PC-9 (cell line): ENCODE data around the gene RASAL3. TPM values are rescaled to one million over a fixed set of nuclear protein-coding genes. Genes with fewer than 3 reads are reported as not detected.

Experiments
- BruUV-seq: library from RNA; stranded (reverse); fragments of 400-500 nt; replicated peaks from 2 replicates; lab custom pipeline; 2021; lab: Mats Ljungman, UMichigan
- CTCF ChIA-PET: fragments of 300-600 bp; sonication (Branson Sonifier 250); formaldehyde crosslinking; loops from one replicate; lab custom pipeline; 2022; ENCODE audit warnings: antibody characterized with exemption; lab: Charles Lee
- POLR2A ChIA-PET: fragments of 300-600 bp; sonication (Branson Sonifier 250); formaldehyde crosslinking; loops from one replicate; lab custom pipeline; 2022; ENCODE audit warnings: antibody characterized with exemption; ENCODE audit not compliant: unreplicated experiment; lab: Charles Lee
- DNase-seq, 2 experiments: peaks; one replicate each; pipeline versions ENCODE4 v3.0.0 to v3.0.0-alpha.2; 2015 to 2022; ENCODE audit warnings: mixed read lengths in 1 of 2
- H2AFZ ChIP-seq: fragments of 200-600 bp; sonication (generic); 2 replicates; pipeline ENCODE4 v1.8.1; 2017; ENCODE audit warnings: antibody characterized with exemption
- H3F3A ChIP-seq: fragments of 200-600 bp; sonication (generic); 2 replicates; pipeline ENCODE4 v1.8.1; 2017; ENCODE audit warnings: antibody characterized with exemption, mild to moderate bottlenecking, low read depth; ENCODE audit not compliant: insufficient read depth
- H3K27ac ChIP-seq: fragments of 200-600 bp; sonication (generic); 2 replicates; pipeline ENCODE4 v1.6.1; 2016; ENCODE audit warnings: mixed run types
- H3K27me3 ChIP-seq: fragments of 200-600 bp; sonication (generic); 2 replicates; pipeline ENCODE4 v1.6.1; 2016; ENCODE audit warnings: low read depth, mixed run types; ENCODE audit not compliant: insufficient read depth
- H3K36me3 ChIP-seq: fragments of 200-600 bp; sonication (generic); 2 replicates; pipeline ENCODE4 v1.6.1; 2016; ENCODE audit warnings: low read depth, mixed run types
- H3K4me1 ChIP-seq: fragments of 200-600 bp; sonication (generic); replicated peaks from 2 replicates; pipeline ENCODE4 v1.6.1; 2016; ENCODE audit warnings: mixed run types; ENCODE audit not compliant: insufficient read depth
- H3K4me2 ChIP-seq: fragments of 200-600 bp; sonication (generic); 2 replicates; pipeline ENCODE4 v1.6.1; 2017; ENCODE audit warnings: mixed run types
- H3K4me3 ChIP-seq: fragments of 200-600 bp; sonication (generic); 2 replicates; pipeline ENCODE4 v1.6.1; 2016; ENCODE audit warnings: mixed run types
- H3K79me2 ChIP-seq: fragments of 200-600 bp; sonication (generic); 2 replicates; pipeline ENCODE4 v1.6.1; 2017; ENCODE audit warnings: low read depth, mixed run types
- H3K9me2 ChIP-seq: fragments of 200-600 bp; sonication (generic); 2 replicates; pipeline ENCODE4 v1.8.1; 2017; ENCODE audit warnings: mild to moderate bottlenecking; ENCODE audit not compliant: insufficient read depth
- H3K9me3 ChIP-seq: fragments of 200-600 bp; sonication (generic); 2 replicates; pipeline ENCODE4 v1.8.1; 2016; ENCODE audit warnings: low read depth; ENCODE audit not compliant: insufficient read depth
- H4K20me1 ChIP-seq: fragments of 200-600 bp; sonication (generic); 2 replicates; pipeline ENCODE4 v1.8.1; 2017; ENCODE audit not compliant: insufficient read depth
- EZH2 ChIP-seq: fragments of 200-600 bp; sonication (generic); IDR thresholded peaks from 2 replicates; pipeline ENCODE4 v1.8.0; 2017; ENCODE audit warnings: antibody characterized with exemption, low read depth
- intact Hi-C: fragments of 100-400 bp; cut with micrococcal nuclease; formaldehyde crosslinking; loops from one replicate; pipeline ENCODE4 v1.10.0; 2022; ENCODE audit not compliant: unreplicated experiment
- microRNA-seq: library from miRNA; unstranded; fragments of <30 nt; microRNA quantifications from one replicate; pipeline ENCODE4 v1.2.0, GENCODE V29; 2021; ENCODE audit warnings: borderline number of aligned reads, borderline replicate concordance
- total RNA-seq: library from RNA; stranded (reverse); gene quantifications from 2 replicates; pipeline ENCODE4 v1.2.3, GENCODE V29; 2021
- TF ChIP-seq, protein P1 (sequence below): fragments of 200-600 bp; sonication (generic); conservative IDR thresholded peaks from 2 replicates; pipeline ENCODE4 v1.6.1; 2017; ENCODE audit warnings: mixed run types, antibody characterized with exemption, mild to moderate bottlenecking, moderate library complexity

RASAL3 gene
- total RNA-seq, 1 experiment from 2014 or later: not detected

DNA sequence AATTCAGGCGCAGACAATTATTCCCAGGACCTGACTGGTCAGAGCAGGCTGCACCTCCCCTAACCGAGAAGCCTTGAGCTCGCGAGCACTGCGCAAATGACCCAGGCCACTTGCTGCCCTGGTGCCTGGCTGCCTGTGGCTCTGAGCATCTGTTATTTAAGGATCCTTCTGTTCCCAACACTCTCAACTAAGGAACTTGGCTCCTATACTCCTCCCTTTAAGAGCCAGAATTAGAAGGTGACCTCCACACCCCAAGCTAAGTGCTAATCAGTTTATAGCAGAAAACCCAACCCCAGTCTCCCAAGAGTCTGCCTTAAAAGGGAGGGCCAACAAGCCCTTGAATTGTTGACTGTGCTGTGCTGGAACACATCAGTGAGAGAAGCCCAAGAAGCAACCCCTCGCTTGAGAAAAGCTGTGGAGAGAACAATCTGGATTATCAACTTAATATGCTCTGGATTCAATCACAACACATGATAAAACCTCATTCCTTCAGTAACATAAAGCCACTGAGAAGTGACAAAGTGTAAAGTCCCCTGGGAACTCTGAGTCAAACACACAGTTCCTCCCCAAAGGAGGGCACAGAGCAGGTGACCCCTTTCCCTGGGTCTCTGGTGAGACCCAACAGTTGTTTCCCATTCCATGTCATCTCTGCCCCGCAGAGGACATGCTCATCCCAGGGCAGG, 60.1 kb downstream of the RASAL3 start:
- ChIA-PET CTCF (no interaction called here), POLR2A (no interaction called here)
- Histone ChIP-seq H3K4me2 (no peak overlapping the region), H3K4me1 (no peaks in the 10 kb centered on the region), H3K79me2 (peaks cover 75% of the 10 kb centered on the region), H4K20me1 (peaks cover 88% of the 10 kb centered on the region), H3K9me2 (no peaks in the 10 kb centered on the region), H3K4me3 (no peak overlapping the region), H3K9me3 (no peaks in the 10 kb centered on the region), H3F3A (no peaks in the 10 kb centered on the region), H3K36me3 (peaks cover 37% of the 10 kb centered on the region; the same call in 1 of the 2 replicates), H3K27ac (no peak overlapping the region), H3K27me3 (no peaks in the 10 kb centered on the region), H2AFZ (no peak overlapping the region)
- no peak for TF ChIP-seq EZH2
- TF ChIP-seq, protein P1, sequence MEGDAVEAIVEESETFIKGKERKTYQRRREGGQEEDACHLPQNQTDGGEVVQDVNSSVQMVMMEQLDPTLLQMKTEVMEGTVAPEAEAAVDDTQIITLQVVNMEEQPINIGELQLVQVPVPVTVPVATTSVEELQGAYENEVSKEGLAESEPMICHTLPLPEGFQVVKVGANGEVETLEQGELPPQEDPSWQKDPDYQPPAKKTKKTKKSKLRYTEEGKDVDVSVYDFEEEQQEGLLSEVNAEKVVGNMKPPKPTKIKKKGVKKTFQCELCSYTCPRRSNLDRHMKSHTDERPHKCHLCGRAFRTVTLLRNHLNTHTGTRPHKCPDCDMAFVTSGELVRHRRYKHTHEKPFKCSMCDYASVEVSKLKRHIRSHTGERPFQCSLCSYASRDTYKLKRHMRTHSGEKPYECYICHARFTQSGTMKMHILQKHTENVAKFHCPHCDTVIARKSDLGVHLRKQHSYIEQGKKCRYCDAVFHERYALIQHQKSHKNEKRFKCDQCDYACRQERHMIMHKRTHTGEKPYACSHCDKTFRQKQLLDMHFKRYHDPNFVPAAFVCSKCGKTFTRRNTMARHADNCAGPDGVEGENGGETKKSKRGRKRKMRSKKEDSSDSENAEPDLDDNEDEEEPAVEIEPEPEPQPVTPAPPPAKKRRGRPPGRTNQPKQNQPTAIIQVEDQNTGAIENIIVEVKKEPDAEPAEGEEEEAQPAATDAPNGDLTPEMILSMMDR: no peak
- BruUV-seq: no TSS peak
- intact Hi-C loops: no loop called here
- no peak for DNase-seq

DNA sequence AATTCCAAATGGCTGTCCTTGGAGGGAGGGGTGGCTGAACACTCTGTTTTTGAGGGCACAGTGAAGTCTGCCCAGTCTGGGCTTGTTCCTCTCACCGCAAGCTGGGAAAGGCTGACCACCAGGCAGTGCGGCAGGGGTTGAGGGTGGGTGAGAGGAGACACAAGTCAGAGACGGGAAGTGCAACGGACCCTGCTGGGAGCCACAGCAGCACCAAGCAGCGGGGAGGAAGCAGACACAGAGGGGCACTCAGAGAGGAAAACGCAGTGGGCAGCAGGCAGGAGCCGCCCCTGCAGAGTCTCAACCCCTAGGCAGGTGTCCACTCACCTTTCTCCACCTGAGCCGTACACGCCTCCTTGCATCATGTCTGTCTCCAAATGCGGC, 61.2 kb downstream of the RASAL3 start:
- Histone ChIP-seq H3K4me2 (no peak overlapping the region), H3K4me3 (no peak overlapping the region), H3F3A (no peaks in the 10 kb centered on the region), H3K79me2 (peaks cover 64% of the 10 kb centered on the region), H2AFZ (no peak overlapping the region), H3K36me3 (peaks cover 33% of the 10 kb centered on the region; the same call in 1 of the 2 replicates), H3K27me3 (no peaks in the 10 kb centered on the region), H3K9me3 (no peaks in the 10 kb centered on the region), H3K27ac (no peak overlapping the region), H3K4me1 (no peaks in the 10 kb centered on the region), H4K20me1 (peaks cover 80% of the 10 kb centered on the region), H3K9me2 (no peaks in the 10 kb centered on the region)
- intact Hi-C loops: no loop called here
- no TSS peak for BruUV-seq
- CTCF ChIA-PET: no interaction called here
- no peak for DNase-seq
- TF ChIP-seq, protein P1: no peak
- no peak for TF ChIP-seq EZH2
- POLR2A ChIA-PET: no interaction called here

- no peaks in the 10 kb centered on the region for H3F3A ChIP-seq
- TF ChIP-seq, protein P1: no peak
- no peak for TF ChIP-seq EZH2
- ChIA-PET CTCF (no interaction called here), POLR2A (no interaction called here)
- no peaks in the 10 kb centered on the region for H3K9me3 ChIP-seq
- H3K36me3 ChIP-seq: peaks cover 27% of the 10 kb centered on the region; the same call in 1 of the 2 replicates
- H3K27ac ChIP-seq: no peak overlapping the region
- no peaks in the 10 kb centered on the region for H3K9me2 ChIP-seq
- H3K27me3 ChIP-seq: no peaks in the 10 kb centered on the region
- no peaks in the 10 kb centered on the region for H3K4me1 ChIP-seq
- no peak overlapping the region for H3K4me3 ChIP-seq
- intact Hi-C loops: no loop called here
- H3K4me2 ChIP-seq: no peak overlapping the region
- peaks cover 58% of the 10 kb centered on the region for H3K79me2 ChIP-seq
- no peak overlapping the region for H2AFZ ChIP-seq
- no peak for DNase-seq
- peaks cover 78% of the 10 kb centered on the region for H4K20me1 ChIP-seq
- no TSS peak for BruUV-seq
Observed at GRCh38 chr19:15402411-15403150, 61.8 kb downstream of the RASAL3 start.

Small RNA genes within 50 kb of the gene (microRNA-seq; reads per million reads assigned to microRNA genes)
- not detected for gene MIR1470

Other genes starting within 250 kb of the RASAL3 start
- 17.7 and 20.1 TPM in 2 replicates for gene EPHX3, start 232.1 kb downstream of the RASAL3 start, total RNA-seq
- 109 and 138 TPM in 2 replicates for gene BRD4, start 132.0 kb downstream of the RASAL3 start, total RNA-seq
- gene AKAP8, start 84.8 kb downstream of the RASAL3 start, total RNA-seq: 39.5 and 43.4 TPM in 2 replicates
- 49.9 and 62.4 TPM in 2 replicates for gene AKAP8L, start 45.6 kb downstream of the RASAL3 start, total RNA-seq
- gene WIZ, start 14.6 kb downstream of the RASAL3 start, total RNA-seq: 27.3 and 31.6 TPM in 2 replicates
- not detected in 2 replicates for gene PGLYRP2, start 15.0 kb upstream of the RASAL3 start, total RNA-seq
- not detected in 2 replicates for gene CYP4F22, start 44.0 kb upstream of the RASAL3 start, total RNA-seq
- not detected in 2 replicates for gene CYP4F8, start 150.7 kb upstream of the RASAL3 start, total RNA-seq
- 57.6 and 70.7 TPM in 2 replicates for gene CYP4F3, start 176.4 kb upstream of the RASAL3 start, total RNA-seq
- gene CYP4F12, start 208.5 kb upstream of the RASAL3 start, total RNA-seq: 5.7 and 8.1 TPM in 2 replicates